Measurements from ENCODE around the gene KCNMB2. TPM values are rescaled to one million over a fixed set of nuclear protein-coding genes. Genes with fewer than 3 reads are reported as not detected.

The KCNMB2 gene
- total RNA-seq, 1 donor from 2014 or later = not detected

GRCh38 chr3:178676942-178677790, 140.9 kb downstream of the KCNMB2 start:
- no peak for DNase-seq (ENCODE audit: low spot score)
- no peak for ATAC-seq
- intact Hi-C loops (cut with DNase I) = no loop called here

GRCh38 chr3:178677961-178678360, 141.7 kb downstream of the KCNMB2 start:
- intact Hi-C loops (cut with DNase I) = no loop called here
- DNase-seq (ENCODE audit: low spot score) (no peak), ATAC-seq (no peak)

GRCh38 chr3:178680037-178680436, 143.8 kb downstream of the KCNMB2 start:
- ATAC-seq (no peak), DNase-seq (ENCODE audit: low spot score) (no peak)
- intact Hi-C loops (cut with DNase I) = no loop called here

- ATAC-seq (no peak), DNase-seq (ENCODE audit: low spot score) (no peak)
- intact Hi-C loops (cut with DNase I) = no loop called here
Measured at GRCh38 chr3:178680489-178680888, 144.3 kb downstream of the KCNMB2 start.

GRCh38 chr3:178684881-178685590, 148.8 kb downstream of the KCNMB2 start:
- no peak for ATAC-seq
- no peak for DNase-seq (ENCODE audit: low spot score)
- intact Hi-C loops (cut with DNase I) = no loop called here

- no peak for DNase-seq (ENCODE audit: low spot score)
- intact Hi-C loops (cut with DNase I) = no loop called here
- no peak for ATAC-seq
Measured at GRCh38 chr3:178685591-178685906, 149.3 kb downstream of the KCNMB2 start.

GRCh38 chr3:178686826-178687225, 150.6 kb downstream of the KCNMB2 start:
- intact Hi-C loops (cut with DNase I) = no loop called here
- ATAC-seq (no peak), DNase-seq (ENCODE audit: low spot score) (no peak)

GRCh38 chr3:178690571-178690970, 154.3 kb downstream of the KCNMB2 start:
- intact Hi-C loops (cut with DNase I) = no loop called here
- no peak for ATAC-seq
- no peak for DNase-seq (ENCODE audit: low spot score)

- intact Hi-C loops (cut with DNase I) = no loop called here
- ATAC-seq (no peak), DNase-seq (ENCODE audit: low spot score) (no peak)
Measured at GRCh38 chr3:178699364-178699763, 163.1 kb downstream of the KCNMB2 start.

- intact Hi-C loops (cut with DNase I) = no loop called here
- no peak for DNase-seq (ENCODE audit: low spot score)
- ATAC-seq = no peak
Measured at GRCh38 chr3:178699810-178700209, 163.6 kb downstream of the KCNMB2 start.

GRCh38 chr3:178703268-178703975, 167.2 kb downstream of the KCNMB2 start:
- ATAC-seq (no peak), DNase-seq (ENCODE audit: low spot score) (no peak)
- intact Hi-C loops (cut with DNase I) = no loop called here

GRCh38 chr3:178705925-178706324, 169.7 kb downstream of the KCNMB2 start:
- intact Hi-C loops (cut with DNase I) = no loop called here
- DNase-seq (ENCODE audit: low spot score) = no peak
- ATAC-seq = no peak

GRCh38 chr3:178706411-178706810, 170.2 kb downstream of the KCNMB2 start:
- ATAC-seq (no peak), DNase-seq (ENCODE audit: low spot score) (no peak)
- intact Hi-C loops (cut with DNase I) = no loop called here

GRCh38 chr3:178707311-178708031, 171.2 kb downstream of the KCNMB2 start:
- intact Hi-C loops (cut with DNase I) = no loop called here
- DNase-seq (ENCODE audit: low spot score) (no peak), ATAC-seq (no peak)

- intact Hi-C loops (cut with DNase I) = no loop called here
- DNase-seq (ENCODE audit: low spot score) = no peak
- ATAC-seq = no peak
Measured at GRCh38 chr3:178709051-178709450, 172.8 kb downstream of the KCNMB2 start.

- intact Hi-C loops (cut with DNase I) = no loop called here
- ATAC-seq (no peak), DNase-seq (ENCODE audit: low spot score) (no peak)
Measured at GRCh38 chr3:178711753-178712152, 175.5 kb downstream of the KCNMB2 start.

GRCh38 chr3:178712247-178712646, 176.0 kb downstream of the KCNMB2 start:
- DNase-seq (ENCODE audit: low spot score) (no peak), ATAC-seq (no peak)
- intact Hi-C loops (cut with DNase I) = no loop called here

GRCh38 chr3:178714925-178715832, 178.9 kb downstream of the KCNMB2 start:
- intact Hi-C loops (cut with DNase I) = no loop called here
- DNase-seq (ENCODE audit: low spot score) = no peak
- peak; percentile 56 for ATAC-seq
